Activated CD4-positive, alpha-beta memory T cell treated with anti-CD3 and anti-CD28 coated beads, Interleukin-2, amount 10 ng/mL, durations not matched to agents 7 days and 5 days (primary cell): ENCODE results near the gene MCTP1. TPM values are rescaled to one million over a fixed set of nuclear protein-coding genes. Genes with fewer than 3 reads are reported as not detected.

Experiments
- CTCF ChIA-PET: fragments of 350-600 bp; sonication (Branson Sonifier 250); formaldehyde crosslinking; loops from one replicate; lab custom pipeline; 2021; ENCODE audit warnings: antibody characterized with exemption, inconsistent platforms; lab: Charles Lee
- POLR2A ChIA-PET: fragments of 350-600 bp; sonication (Branson Sonifier 250); formaldehyde crosslinking; loops from one replicate; lab custom pipeline; 2021; ENCODE audit warnings: antibody characterized with exemption; lab: Charles Lee
- DNase-seq: peaks from one replicate; pipeline ENCODE4 v3.0.0-alpha.2; 2020
- H3K27ac Mint-ChIP-seq: one replicate; pipeline ENCODE4 v1.8.0; 2021; ENCODE audit warnings: mild to moderate bottlenecking, mixed read lengths
- H3K27me3 Mint-ChIP-seq: one replicate; pipeline ENCODE4 v1.8.0; 2021; ENCODE audit warnings: mixed read lengths
- H3K36me3 Mint-ChIP-seq: one replicate; pipeline ENCODE4 v1.8.0; 2021; ENCODE audit warnings: low read depth, mixed read lengths
- H3K4me1 Mint-ChIP-seq: one replicate; pipeline ENCODE4 v1.8.0; 2021; ENCODE audit warnings: mixed read lengths
- H3K4me3 Mint-ChIP-seq: one replicate; pipeline ENCODE4 v1.8.0; 2021; ENCODE audit warnings: mild to moderate bottlenecking, mixed read lengths
- H3K9me3 Mint-ChIP-seq: one replicate; pipeline ENCODE4 v1.8.0; 2021; ENCODE audit warnings: mixed read lengths
- total RNA-seq, 2 experiments: library from RNA; stranded (reverse); gene quantifications; one replicate each; pipeline ENCODE4 v1.2.3, GENCODE V29; 2021

The MCTP1 gene
- total RNA-seq, 2 experiments from 2014 or later = not detected

GRCh38 chr5:95087816-95088317, 197.0 kb downstream of the MCTP1 start:
- CTCF ChIA-PET = no interaction called here
- POLR2A ChIA-PET = no interaction called here

GRCh38 chr5:95086927-95087815, 197.7 kb downstream of the MCTP1 start:
- H3K4me3 Mint-ChIP-seq = no peak overlapping the region
- no peaks in the 10 kb centered on the region for H3K4me1 Mint-ChIP-seq
- POLR2A ChIA-PET = no interaction called here
- DNase-seq = no peak
- CTCF ChIA-PET = no interaction called here
- no peaks in the 10 kb centered on the region for H3K36me3 Mint-ChIP-seq
- peaks cover 1% of the 10 kb centered on the region for H3K27me3 Mint-ChIP-seq
- H3K27ac Mint-ChIP-seq = no peak overlapping the region
- H3K9me3 Mint-ChIP-seq = no peaks in the 10 kb centered on the region

More at GRCh38 chr5:95087816-95088317, 197.0 kb downstream of the MCTP1 start:
- DNase-seq = no peak
- Mint-ChIP-seq H3K27me3 (peaks cover 1% of the 10 kb centered on the region), H3K27ac (no peak overlapping the region), H3K9me3 (no peaks in the 10 kb centered on the region), H3K36me3 (no peaks in the 10 kb centered on the region), H3K4me1 (no peaks in the 10 kb centered on the region), H3K4me3 (no peak overlapping the region)

- ChIA-PET POLR2A (no interaction called here), CTCF (no interaction called here)
- DNase-seq = no peak
- Mint-ChIP-seq H3K36me3 (no peaks in the 10 kb centered on the region), H3K4me3 (no peak overlapping the region), H3K27ac (no peak overlapping the region), H3K4me1 (peaks cover 7% of the 10 kb centered on the region), H3K27me3 (peaks cover 5% of the 10 kb centered on the region), H3K9me3 (no peaks in the 10 kb centered on the region)
Observed at GRCh38 chr5:95084757-95085156, 200.1 kb downstream of the MCTP1 start.

GRCh38 chr5:95083606-95084005, 201.3 kb downstream of the MCTP1 start:
- Mint-ChIP-seq H3K4me3 (no peak overlapping the region), H3K9me3 (no peaks in the 10 kb centered on the region), H3K27ac (no peak overlapping the region), H3K36me3 (no peaks in the 10 kb centered on the region), H3K27me3 (peaks cover 5% of the 10 kb centered on the region), H3K4me1 (peaks cover 7% of the 10 kb centered on the region)
- ChIA-PET CTCF (no interaction called here), POLR2A (no interaction called here)
- no peak for DNase-seq

- POLR2A ChIA-PET = no interaction called here
- Mint-ChIP-seq H3K27ac (no peak overlapping the region), H3K27me3 (peaks cover 3% of the 10 kb centered on the region), H3K4me1 (peaks cover 7% of the 10 kb centered on the region), H3K36me3 (no peaks in the 10 kb centered on the region), H3K4me3 (no peak overlapping the region), H3K9me3 (no peaks in the 10 kb centered on the region)
- DNase-seq = no peak
- CTCF ChIA-PET = no interaction called here
Observed at GRCh38 chr5:95081982-95082381, 202.9 kb downstream of the MCTP1 start.

- Mint-ChIP-seq H3K9me3 (no peaks in the 10 kb centered on the region), H3K4me3 (no peak overlapping the region), H3K27me3 (peaks cover 3% of the 10 kb centered on the region), H3K4me1 (peaks cover 7% of the 10 kb centered on the region), H3K36me3 (no peaks in the 10 kb centered on the region), H3K27ac (no peak overlapping the region)
- ChIA-PET POLR2A (no interaction called here), CTCF (no interaction called here)
- DNase-seq = peak; percentile 19
Observed at GRCh38 chr5:95081500-95081960, 203.4 kb downstream of the MCTP1 start.

- no peak for DNase-seq
- Mint-ChIP-seq H3K4me1 (peaks cover 7% of the 10 kb centered on the region), H3K4me3 (no peak overlapping the region), H3K36me3 (no peaks in the 10 kb centered on the region), H3K27me3 (peaks cover 3% of the 10 kb centered on the region), H3K9me3 (no peaks in the 10 kb centered on the region), H3K27ac (no peak overlapping the region)
- CTCF ChIA-PET = no interaction called here
- POLR2A ChIA-PET = no interaction called here
Observed at GRCh38 chr5:95080441-95080840, 204.5 kb downstream of the MCTP1 start.

GRCh38 chr5:95080030-95080429, 204.9 kb downstream of the MCTP1 start:
- DNase-seq = no peak
- H3K36me3 Mint-ChIP-seq = no peaks in the 10 kb centered on the region
- peaks cover 7% of the 10 kb centered on the region for H3K4me1 Mint-ChIP-seq
- POLR2A ChIA-PET = no interaction called here
- no peak overlapping the region for H3K27ac Mint-ChIP-seq
- H3K27me3 Mint-ChIP-seq = peaks cover 3% of the 10 kb centered on the region
- no peaks in the 10 kb centered on the region for H3K9me3 Mint-ChIP-seq
- CTCF ChIA-PET = no interaction called here
- no peak overlapping the region for H3K4me3 Mint-ChIP-seq

- no peak for DNase-seq
- CTCF ChIA-PET = no interaction called here
- POLR2A ChIA-PET = no interaction called here
- Mint-ChIP-seq H3K27me3 (peaks cover 3% of the 10 kb centered on the region), H3K36me3 (no peaks in the 10 kb centered on the region), H3K27ac (no peak overlapping the region), H3K4me1 (peaks cover 7% of the 10 kb centered on the region), H3K9me3 (no peaks in the 10 kb centered on the region), H3K4me3 (no peak overlapping the region)
Observed at GRCh38 chr5:95078868-95079267, 206.0 kb downstream of the MCTP1 start.

- Mint-ChIP-seq H3K27me3 (peaks cover 2% of the 10 kb centered on the region), H3K27ac (no peak overlapping the region), H3K36me3 (no peaks in the 10 kb centered on the region), H3K4me1 (peaks cover 2% of the 10 kb centered on the region), H3K9me3 (no peaks in the 10 kb centered on the region), H3K4me3 (no peak overlapping the region)
- CTCF ChIA-PET = interaction anchor here (0.6 kb wide), 1 partner anchor 425 kb away, joined by 3 read pairs; no protein-coding TSS in a partner anchor
- DNase-seq = no peak
- POLR2A ChIA-PET = no interaction called here
Observed at GRCh38 chr5:95076395-95077185, 208.3 kb downstream of the MCTP1 start.

GRCh38 chr5:95075111-95075510, 209.8 kb downstream of the MCTP1 start:
- Mint-ChIP-seq H3K36me3 (no peaks in the 10 kb centered on the region), H3K4me1 (no peaks in the 10 kb centered on the region), H3K9me3 (no peaks in the 10 kb centered on the region), H3K27me3 (no peaks in the 10 kb centered on the region), H3K27ac (no peak overlapping the region), H3K4me3 (no peak overlapping the region)
- DNase-seq = no peak
- CTCF ChIA-PET = no interaction called here
- POLR2A ChIA-PET = no interaction called here

GRCh38 chr5:95072281-95072680, 212.6 kb downstream of the MCTP1 start:
- no peaks in the 10 kb centered on the region for H3K27me3 Mint-ChIP-seq

GRCh38 chr5:95070866-95071265, 214.0 kb downstream of the MCTP1 start:
- H3K9me3 Mint-ChIP-seq = no peaks in the 10 kb centered on the region
- no peaks in the 10 kb centered on the region for H3K36me3 Mint-ChIP-seq
- no peak overlapping the region for H3K27ac Mint-ChIP-seq
- H3K4me3 Mint-ChIP-seq = no peak overlapping the region
- no peak for DNase-seq
- ChIA-PET CTCF (no interaction called here), POLR2A (no interaction called here)
- no peaks in the 10 kb centered on the region for H3K27me3 Mint-ChIP-seq
- no peaks in the 10 kb centered on the region for H3K4me1 Mint-ChIP-seq

More at GRCh38 chr5:95072281-95072680, 212.6 kb downstream of the MCTP1 start:
- ChIA-PET POLR2A (no interaction called here), CTCF (no interaction called here)
- DNase-seq = no peak
- H3K4me3 Mint-ChIP-seq = no peak overlapping the region
- H3K9me3 Mint-ChIP-seq = no peaks in the 10 kb centered on the region
- H3K36me3 Mint-ChIP-seq = no peaks in the 10 kb centered on the region
- no peaks in the 10 kb centered on the region for H3K4me1 Mint-ChIP-seq
- no peak overlapping the region for H3K27ac Mint-ChIP-seq
